Adrenal gland (tissue), 19 donors: ENCODE data around the gene NRP1. TPM values are rescaled to one million over a fixed set of nuclear protein-coding genes. Genes with fewer than 3 reads are reported as not detected.
"Not testable (repeated sequence)": the region's sequence is repeated elsewhere in the genome, so short reads cannot be mapped to it uniquely, and the experiment has no call there.

Source experiments
- DNase-seq, 7 donors: peaks; one replicate each; pipeline ENCODE4 v3.0.0-alpha.2; 2019 to 2020
- H3K27ac ChIP-seq, 5 donors: fragments of 200-600 bp; sonication (generic) in 4 of 5; 1 replicate in 3 of 5; 2 replicates in 2 of 5; pipeline versions ENCODE4 v1.5.1 to v1.8.0; 2016 to 2020; ENCODE audit warnings: mild to moderate bottlenecking in 1 of 5
- H3K27me3 ChIP-seq: fragments of 200-600 bp; 2 replicates; pipeline ENCODE4 v1.8.0; 2021
- H3K36me3 ChIP-seq, 2 donors: fragments of 200-600 bp; replicated peaks in 1 of 2; 1 replicate in 1 of 2; 2 replicates in 1 of 2; pipeline versions ENCODE4 v1.5.1 to v1.8.0; 2018 to 2022
- H3K4me1 ChIP-seq, 2 donors: fragments of 200-600 bp; replicated peaks in 1 of 2; 1 replicate in 1 of 2; 2 replicates in 1 of 2; pipeline versions ENCODE4 v1.5.1 to v1.8.0; 2018 to 2021
- H3K4me3 ChIP-seq, 4 donors: fragments of 200-600 bp; sonication (generic) in 3 of 4; one replicate each; pipeline ENCODE4 v1.5.1; 2016 to 2018
- H3K9me3 ChIP-seq, 3 donors: fragments of 200-600 bp; sonication (generic) in 1 of 3; replicated peaks in 1 of 3; 1 replicate in 2 of 3; 2 replicates in 1 of 3; pipeline versions ENCODE4 v1.5.1 to v1.8.0; 2016 to 2021
- POLR2A ChIP-seq, 2 donors: fragments of 450-650 bp; IDR thresholded peaks; one replicate each; pipeline ENCODE4 v1.6.1; 2017; ENCODE audit warnings: antibody characterized with exemption in 2 of 2, mild to moderate bottlenecking in 2 of 2, moderate library complexity in 1 of 2
- WGBS, 4 donors: extraction: QIAGEN DNeasy Blood & Tissue Kit in 2 of 4; methylation state at CpG; one replicate each; pipeline versions ENCODE4 v1.1.5 to v1.1.7; 2013 to 2017; 5-methylcytosine and 5-hydroxymethylcytosine counted together
- intact Hi-C, 2 donors: fragments of 100-400 bp; cut with DNase I; formaldehyde crosslinking; loops; one replicate each; pipeline versions ENCODE4 v1.14.1 to v1.15.0; 2022 to 2023
- long read RNA-seq, 10 donors: library from polyadenylated mRNA in 3 of 10; unstranded in 2 of 10; stranded (forward) in 1 of 10; transcript quantifications; one replicate each; pipeline ENCODE4 v2.0.0 and lab custom pipeline, GENCODE V29; 2021 to 2026
- polyA plus RNA-seq, 3 donors: library from polyadenylated mRNA; stranded (reverse); fragments of 200-250 nt in 2 of 3; fragments of 350-450 nt in 1 of 3; fragmentation: Illumina TruSeq in 1 of 3; extraction: RNeasy Lipid Tissue Mini Kit (QIAGEN cat#74804) in 1 of 3; gene quantifications; one replicate each; pipeline ENCODE4 v1.2.3, GENCODE V29; 2013 to 2014
- total RNA-seq, 9 donors: library from RNA; depleted of rRNA in 4 of 9; stranded (reverse); fragments of >200 nt in 4 of 9; fragments of 120-200 nt in 1 of 9; fragmentation: NEBNext Ultra II Directional in 1 of 9; extraction: Animal tissue kit (Norgen Biotek cat#: 25700) in 1 of 9; gene quantifications; one replicate each; pipeline versions ENCODE4 v1.1.0 to v1.2.4, GENCODE V29; 2013 to 2023
- TF ChIP-seq, protein P1 (sequence below), 6 experiments: fragments of 450-650 bp in 4 of 6; fragments of 200-600 bp in 2 of 6; sonication (generic) in 1 of 6; IDR thresholded peaks; 1 replicate in 5 of 6; 2 replicates in 1 of 6; pipeline versions ENCODE4 v1.5.1 to v1.8.0; 2016 to 2021; ENCODE audit warnings: antibody characterized with exemption in 6 of 6, mild to moderate bottlenecking in 2 of 6, moderate library complexity in 1 of 6
- donor health status: healthy with polysubstance abuse.
- donor health status: Bipolar disorder and iron deficiency.
- donor health status: DM: yes; HTN: yes; CAD: no.
- donor health status: DM: no; HTN: no; CAD: no.
- donor health status: DM: no; HTN: no; CAD: no.
- donor health status: DM: yes; HTN: yes; CAD: no.

Gene NRP1
- total RNA-seq (100 to 1,000 TPM in 5 of 9 donors, 10 to 100 TPM in 4; 56.3 to 151 (median 100) TPM), polyA plus RNA-seq (10 to 100 TPM; 20.2 to 55.8 (median 27.9) TPM)
- long read RNA-seq, donor 1, partial matches to known transcripts = 14 of 14 reads
- long read RNA-seq, donor 1, other reads (novel, unspliced or antisense) = 0 of 14 reads
- long read RNA-seq, donor 2, full-length matches to known transcripts = 4 of 18 reads
- long read RNA-seq, donor 2, partial matches to known transcripts = 14 of 18 reads
- long read RNA-seq, donor 2, other reads (novel, unspliced or antisense) = 0 of 18 reads
- long read RNA-seq, donor 3, full-length matches to known transcripts = 1 of 17 reads
- long read RNA-seq, donor 3, partial matches to known transcripts = 16 of 17 reads
- long read RNA-seq, donor 3, other reads (novel, unspliced or antisense) = 0 of 17 reads
- long read RNA-seq, donor 4, transcript NRP1-204 (12 exons, 2,213 nt) = major isoform, 7 of 24 reads
- long read RNA-seq, donor 4, partial matches to known transcripts = 8 of 24 reads
- long read RNA-seq, donor 4, other reads (novel, unspliced or antisense) = 9 of 24 reads
- long read RNA-seq, donor 5, full-length matches to known transcripts = 39 of 77 reads
- long read RNA-seq, donor 5, partial matches to known transcripts = 18 of 77 reads
- long read RNA-seq, donor 5, other reads (novel, unspliced or antisense) = 20 of 77 reads
- long read RNA-seq, donor 6, full-length matches to known transcripts = 5 of 21 reads
- long read RNA-seq, donor 6, partial matches to known transcripts = 9 of 21 reads
- long read RNA-seq, donor 6, other reads (novel, unspliced or antisense) = 7 of 21 reads
- long read RNA-seq, donor 7, full-length matches to known transcripts = 2 of 28 reads
- long read RNA-seq, donor 7, partial matches to known transcripts = 26 of 28 reads
- long read RNA-seq, donor 7, other reads (novel, unspliced or antisense) = 0 of 28 reads
- long read RNA-seq, donor 8, full-length matches to known transcripts = 8 of 56 reads
- long read RNA-seq, donor 8, partial matches to known transcripts = 48 of 56 reads
- long read RNA-seq, donor 8, other reads (novel, unspliced or antisense) = 0 of 56 reads
- long read RNA-seq, donor 9, full-length matches to known transcripts = 1 of 23 reads
- long read RNA-seq, donor 9, partial matches to known transcripts = 22 of 23 reads
- long read RNA-seq, donor 9, other reads (novel, unspliced or antisense) = 0 of 23 reads
- long read RNA-seq, donor 10, full-length matches to known transcripts = 7 of 45 reads
- long read RNA-seq, donor 10, partial matches to known transcripts = 38 of 45 reads
- long read RNA-seq, donor 10, other reads (novel, unspliced or antisense) = 0 of 45 reads

DNA sequence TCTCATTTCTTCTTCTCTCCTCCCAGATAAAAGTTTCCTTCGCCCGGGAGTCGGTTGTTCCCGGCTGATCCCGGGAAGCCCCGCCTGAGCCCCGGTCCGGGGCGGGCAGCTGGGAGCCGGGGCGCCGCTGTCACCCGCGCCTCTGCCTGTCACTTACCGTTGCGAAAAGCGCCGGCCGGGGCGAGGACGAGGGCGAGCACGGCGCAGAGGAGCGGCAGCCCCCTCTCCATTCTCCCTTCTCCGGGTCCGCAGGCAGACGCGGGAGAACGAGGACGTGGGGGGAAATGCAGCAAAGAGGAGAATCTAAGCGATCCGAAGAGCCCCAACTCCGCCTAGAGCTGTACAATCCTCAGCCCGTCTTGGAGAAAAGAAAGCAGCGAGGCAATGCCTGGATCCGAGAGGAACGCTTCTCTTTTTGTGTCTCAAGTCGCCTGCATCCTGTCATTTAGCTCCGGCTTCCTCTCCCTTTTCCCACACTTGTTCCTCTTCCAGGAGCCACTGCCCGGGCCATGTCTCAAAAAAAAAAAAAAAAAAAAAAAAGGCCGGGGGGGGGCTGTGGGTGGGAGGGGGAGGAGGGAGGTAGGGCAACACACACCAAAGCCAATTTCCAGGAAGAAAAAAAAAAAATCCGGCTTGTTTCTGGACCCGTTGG is at the start of gene NRP1:
Gene NRP1, minus strand, starts transcription at position 515 of the 652 bp plus-strand sequence. Its CDS starts 285 bp downstream, at position 230.
- TF ChIP-seq, protein P1, sequence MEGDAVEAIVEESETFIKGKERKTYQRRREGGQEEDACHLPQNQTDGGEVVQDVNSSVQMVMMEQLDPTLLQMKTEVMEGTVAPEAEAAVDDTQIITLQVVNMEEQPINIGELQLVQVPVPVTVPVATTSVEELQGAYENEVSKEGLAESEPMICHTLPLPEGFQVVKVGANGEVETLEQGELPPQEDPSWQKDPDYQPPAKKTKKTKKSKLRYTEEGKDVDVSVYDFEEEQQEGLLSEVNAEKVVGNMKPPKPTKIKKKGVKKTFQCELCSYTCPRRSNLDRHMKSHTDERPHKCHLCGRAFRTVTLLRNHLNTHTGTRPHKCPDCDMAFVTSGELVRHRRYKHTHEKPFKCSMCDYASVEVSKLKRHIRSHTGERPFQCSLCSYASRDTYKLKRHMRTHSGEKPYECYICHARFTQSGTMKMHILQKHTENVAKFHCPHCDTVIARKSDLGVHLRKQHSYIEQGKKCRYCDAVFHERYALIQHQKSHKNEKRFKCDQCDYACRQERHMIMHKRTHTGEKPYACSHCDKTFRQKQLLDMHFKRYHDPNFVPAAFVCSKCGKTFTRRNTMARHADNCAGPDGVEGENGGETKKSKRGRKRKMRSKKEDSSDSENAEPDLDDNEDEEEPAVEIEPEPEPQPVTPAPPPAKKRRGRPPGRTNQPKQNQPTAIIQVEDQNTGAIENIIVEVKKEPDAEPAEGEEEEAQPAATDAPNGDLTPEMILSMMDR (IDR thresholded peaks at IDR 0.05) = no peak
- TF ChIP-seq POLR2A (IDR thresholded peaks at IDR 0.05) = peak in 1 of 2 donors; percentile 32
- intact Hi-C loops = loop anchor here (5.0 to 10.0 kb wide), 4 partner anchors 142 to 1303 kb away; no protein-coding TSS in a partner anchor

DNA sequence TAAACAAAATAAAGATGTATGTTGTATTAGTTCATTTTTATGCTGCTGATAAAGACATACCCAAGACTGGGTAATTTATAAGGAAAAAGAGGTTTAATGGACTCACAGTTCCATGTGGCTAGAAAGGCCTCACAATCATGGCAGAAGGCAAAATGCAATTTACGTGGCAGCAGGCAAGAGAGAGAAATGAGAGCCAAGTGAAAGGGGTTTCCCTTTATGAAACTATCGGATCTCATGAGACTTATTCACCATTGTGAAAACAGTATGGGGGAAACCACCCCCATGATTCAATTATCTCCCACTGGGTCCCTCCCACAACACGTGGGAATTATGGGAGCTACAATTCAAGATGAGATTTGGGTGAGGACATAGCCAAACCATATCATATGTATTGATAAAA is 49.7 kb upstream of the NRP1 start:
- intact Hi-C loops = not testable (repeated sequence)
- 83 to 86% (median 86%) methylated on average over 3 of the region's 3 CpGs for WGBS, 4 donors

More for the DNA sequence above, at the start of gene NRP1:
- Histone ChIP-seq H3K27ac (peak within 1 kb of the TSS; percentile 70 to 93 (median 83)), H3K9me3 (no peaks in the 10 kb centered on the region), H3K4me3 (peak within 1 kb of the TSS; percentile 56 to 78 (median 60)), H3K36me3 (peaks cover 0 to 11% of the 10 kb centered on the region in 2 donors), H3K27me3 (no peaks in the 10 kb centered on the region), H3K4me1 (peaks cover 20 to 39% of the 10 kb centered on the region in 2 donors)
- WGBS, 4 donors = 0 to 1% (median 0%) methylated on average over 38 to 44 of the region's 44 CpGs
- peak; percentile 32 to 77 (median 44) for DNase-seq

DNA sequence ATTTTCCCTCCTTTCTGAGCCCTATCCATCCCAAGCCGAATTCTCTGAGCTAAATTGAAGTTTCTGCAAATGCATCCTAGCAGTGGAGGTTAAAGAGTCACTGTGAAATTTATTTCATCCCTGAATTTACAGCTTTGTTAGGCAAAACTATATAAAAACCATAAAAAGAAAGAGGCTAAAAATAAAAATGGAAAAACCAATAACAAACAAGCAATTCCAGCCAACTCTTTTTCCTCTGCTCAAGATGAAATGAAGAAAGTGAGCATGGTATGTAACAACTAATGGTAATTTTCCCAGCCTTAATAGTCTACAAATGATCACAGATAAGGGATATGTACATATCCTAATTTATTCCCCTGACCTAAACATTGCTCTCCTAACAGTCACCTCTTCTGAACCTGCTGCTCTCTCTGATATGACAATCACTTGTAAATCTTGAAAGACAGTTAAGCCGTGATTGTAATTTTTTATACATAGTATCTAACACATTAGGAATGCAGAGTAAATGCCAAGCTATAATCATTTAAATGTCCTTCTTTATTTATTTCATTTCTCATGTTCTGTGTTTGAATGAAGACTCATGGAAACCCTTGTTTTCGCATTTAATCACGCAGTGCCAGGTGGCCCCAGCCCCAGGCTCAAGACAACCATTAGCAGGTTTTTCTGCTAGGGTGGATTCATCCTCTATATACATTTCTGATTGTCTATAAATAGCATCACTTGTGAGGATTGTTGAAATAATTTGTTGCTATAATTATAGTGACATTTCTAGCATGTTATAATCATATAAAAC is 48.6 kb upstream of the NRP1 start:
- intact Hi-C loops = no loop called here
- Histone ChIP-seq H3K9me3 (no peaks in the 10 kb centered on the region), H3K27me3 (no peaks in the 10 kb centered on the region), H3K4me3 (no peak overlapping the region), H3K27ac (no peak overlapping the region), H3K4me1 (no peaks in the 10 kb centered on the region), H3K36me3 (no peaks in the 10 kb centered on the region)
- 82 to 92% (median 84%) methylated on average over 3 to 4 of the region's 4 CpGs for WGBS, 4 donors
- no peak for DNase-seq
- TF ChIP-seq, protein P1 (IDR thresholded peaks at IDR 0.05) = no peak
- TF ChIP-seq POLR2A (IDR thresholded peaks at IDR 0.05) = no peak

More for the DNA sequence above, 49.7 kb upstream of the NRP1 start:
- H3K36me3 ChIP-seq, H3K9me3 ChIP-seq, H3K27me3 ChIP-seq, H3K4me3 ChIP-seq, H3K27ac ChIP-seq, H3K4me1 ChIP-seq, DNase-seq: not testable (repeated sequence)
